Myocyte (in vitro differentiated cells): Measurements from ENCODE around the gene RTN4RL1. TPM values are rescaled to one million over a fixed set of nuclear protein-coding genes. Genes with fewer than 3 reads are reported as not detected.

ENCODE experiments used
- DNase-seq: peaks from one replicate; pipeline ENCODE4 v3.0.0-alpha.2; 2012; ENCODE audit warnings: low read depth
- total RNA-seq: library from RNA; depleted of rRNA; stranded (reverse); fragments of >200 nt; gene quantifications from 2 replicates; pipeline ENCODE4 v1.2.3, GENCODE V29; 2014

RTN4RL1 gene
- total RNA-seq, 1 donor from 2014 or later, result 0.96 TPM

GRCh38 chr17:1977583-1978395 lies 47.3 kb downstream of the RTN4RL1 start:
- DNase-seq, result no peak

GRCh38 chr17:1976683-1977064 lies 48.5 kb downstream of the RTN4RL1 start:
- no peak for DNase-seq

- no peak for DNase-seq
Measured at GRCh38 chr17:1976000-1976682, 49.0 kb downstream of the RTN4RL1 start.

- DNase-seq, result no peak
Measured at GRCh38 chr17:1975573-1975972, 49.6 kb downstream of the RTN4RL1 start.

GRCh38 chr17:1972487-1973160 lies 52.5 kb downstream of the RTN4RL1 start:
- no peak for DNase-seq

GRCh38 chr17:1970843-1971384 lies 54.2 kb downstream of the RTN4RL1 start:
- no peak for DNase-seq

- DNase-seq, result no peak
Measured at GRCh38 chr17:1969712-1970111, 55.4 kb downstream of the RTN4RL1 start.

- no peak for DNase-seq
Measured at GRCh38 chr17:1967213-1967612, 57.9 kb downstream of the RTN4RL1 start.

- no peak for DNase-seq
Measured at GRCh38 chr17:1966274-1967086, 58.7 kb downstream of the RTN4RL1 start.

GRCh38 chr17:1965556-1966273 lies 59.4 kb downstream of the RTN4RL1 start:
- no peak for DNase-seq

- DNase-seq, result no peak
Measured at GRCh38 chr17:1963250-1963649, 61.9 kb downstream of the RTN4RL1 start.

- DNase-seq, result no peak
Measured at GRCh38 chr17:1961189-1961588, 63.9 kb downstream of the RTN4RL1 start.

GRCh38 chr17:1960545-1960912 lies 64.6 kb downstream of the RTN4RL1 start:
- DNase-seq, result no peak

GRCh38 chr17:1959871-1960544 lies 65.1 kb downstream of the RTN4RL1 start:
- peak; percentile 34 for DNase-seq

- peak; percentile 90 for DNase-seq
Measured at GRCh38 chr17:1958134-1958881, 66.8 kb downstream of the RTN4RL1 start.

- DNase-seq, result peak; percentile 66
Measured at GRCh38 chr17:1957037-1957436, 68.1 kb downstream of the RTN4RL1 start.

GRCh38 chr17:1956134-1956533 lies 69.0 kb downstream of the RTN4RL1 start:
- DNase-seq, result no peak

GRCh38 chr17:1953831-1954230 lies 71.3 kb downstream of the RTN4RL1 start:
- no peak for DNase-seq

- no peak for DNase-seq
Measured at GRCh38 chr17:1951920-1952319, 73.2 kb downstream of the RTN4RL1 start.
